Endothelial cell of umbilical vein (primary cell): ENCODE results near the gene UCHL1. TPM values are rescaled to one million over a fixed set of nuclear protein-coding genes. Genes with fewer than 3 reads are reported as not detected.
A peak's percentile ranks its signal among the peaks of the same experiment; 100 is the strongest.

Experiments
- BruUV-seq: library from RNA; stranded (reverse); fragments of 400-500 nt; replicated peaks from 2 replicates; lab custom pipeline; 2021; lab: Mats Ljungman, UMichigan
- CTCF ChIA-PET: fragments of 300-600, 350-600 bp; sonication (Branson Sonifier 250); formaldehyde crosslinking; loops from one replicate; lab custom pipeline; 2021; ENCODE audit warnings: antibody characterized with exemption, inconsistent platforms; lab: Charles Lee
- POLR2A ChIA-PET: fragments of 300-600, 350-600 bp; sonication (Branson Sonifier 250); formaldehyde crosslinking; loops from one replicate; lab custom pipeline; 2021; ENCODE audit warnings: antibody characterized with exemption, inconsistent platforms; lab: Charles Lee
- DNase-seq: peaks from one replicate; pipeline ENCODE4 v3.0.0-alpha.2; 2011; ENCODE audit warnings: low read depth, low spot score
- FAIRE-seq: peaks from 2 replicates; lab custom pipeline; 2011; peaks lifted over from hg19 to GRCh38; lab: Jason Lieb, UNC
- H2AFZ ChIP-seq: 2 replicates; pipeline ENCODE4 v1.6.0; 2012; ENCODE audit warnings: low read depth, low read length, control low read depth, inconsistent platforms
- H3K27ac ChIP-seq: 2 replicates; pipeline ENCODE4 v1.5.1; 2011; ENCODE audit warnings: low read depth, mild to moderate bottlenecking, control low read depth, low read length, moderate library complexity; ENCODE audit not compliant: insufficient read depth
- H3K27me3 ChIP-seq, 2 experiments: 2 replicates each; pipeline versions ENCODE4 v1.6.0 to v1.6.1; 2011; ENCODE audit warnings: low read length in 2 of 2, mixed read lengths in 1 of 2; ENCODE audit not compliant: control insufficient read depth in 2 of 2, insufficient read depth in 2 of 2
- H3K36me3 ChIP-seq, 2 experiments: 2 replicates in 1 of 2; 3 replicates in 1 of 2; pipeline ENCODE4 v1.5.1; 2011; ENCODE audit warnings: low read length in 2 of 2, mild to moderate bottlenecking in 1 of 2, moderate library complexity in 1 of 2; ENCODE audit not compliant: control insufficient read depth in 2 of 2, insufficient read depth in 2 of 2; ENCODE audit errors: extremely low read depth in 1 of 2
- H3K4me1 ChIP-seq: 3 replicates; pipeline ENCODE4 v1.5.1; 2011; ENCODE audit warnings: mild to moderate bottlenecking, low read length; ENCODE audit not compliant: control insufficient read depth, insufficient read depth; ENCODE audit errors: extremely low read depth
- H3K4me2 ChIP-seq: 2 replicates; pipeline ENCODE4 v1.6.1; 2011; ENCODE audit warnings: low read length, control low read depth, mixed read lengths; ENCODE audit not compliant: insufficient read depth
- H3K4me3 ChIP-seq, 3 experiments: fragments of 200-600 bp in 1 of 3; sonication (generic), shearing (Covaris generic) in 1 of 3; replicated peaks in 1 of 3; 2 replicates each; pipeline ENCODE4 v1.5.1; 2011 to 2016; ENCODE audit warnings: control low read depth in 3 of 3, low read length in 3 of 3, mild to moderate bottlenecking in 2 of 3, inconsistent platforms in 1 of 3, low read depth in 1 of 3, moderate library complexity in 1 of 3; ENCODE audit not compliant: insufficient read depth in 1 of 3
- H3K79me2 ChIP-seq: 2 replicates; pipeline ENCODE4 v1.6.0; 2012; ENCODE audit warnings: low read length, inconsistent platforms; ENCODE audit not compliant: control insufficient read depth, insufficient read depth
- H3K9ac ChIP-seq: replicated peaks from 2 replicates; pipeline ENCODE3; 2011; ENCODE audit warnings: low read length, control low read depth; ENCODE audit not compliant: insufficient read depth; ENCODE audit errors: extremely low read depth
- H3K9me1 ChIP-seq: replicated peaks from 3 replicates; pipeline ENCODE4 v1.6.0; 2011; ENCODE audit warnings: mild to moderate bottlenecking, low read length; ENCODE audit not compliant: control insufficient read depth, insufficient read depth; ENCODE audit errors: extremely low read depth
- H3K9me3 ChIP-seq: replicated peaks from 2 replicates; pipeline ENCODE4 v1.5.1; 2012; ENCODE audit warnings: low read length, inconsistent platforms; ENCODE audit not compliant: control insufficient read depth, insufficient read depth
- H4K20me1 ChIP-seq: replicated peaks from 2 replicates; pipeline ENCODE3; 2011; ENCODE audit warnings: mild to moderate bottlenecking, low read length; ENCODE audit not compliant: control insufficient read depth, insufficient read depth; ENCODE audit errors: extremely low read depth
- CTCF ChIP-seq, 2 donors: IDR thresholded peaks; 1 replicate in 1 of 2; 2 replicates in 1 of 2; pipeline ENCODE4 v1.5.1; 2011; ENCODE audit warnings: low read length in 2 of 2, mild to moderate bottlenecking in 2 of 2, moderate library complexity in 2 of 2, control low read depth in 1 of 2, inconsistent platforms in 1 of 2, low read depth in 1 of 2; ENCODE audit not compliant: insufficient read depth in 1 of 2; ENCODE audit errors: extremely low read depth in 1 of 2
- FOS ChIP-seq: IDR thresholded peaks from 2 replicates; pipeline ENCODE4 v1.6.1; 2011; ENCODE audit warnings: mild to moderate bottlenecking, low read length, moderate library complexity, borderline replicate concordance; ENCODE audit not compliant: insufficient read depth
- JUN ChIP-seq: IDR thresholded peaks from 2 replicates; pipeline ENCODE4 v1.6.1; 2011; ENCODE audit warnings: borderline replicate concordance, low read depth; ENCODE audit not compliant: insufficient read length, insufficient read depth
- dilution Hi-C: fragments of 300-500 bp; cut with MboI; formaldehyde crosslinking; loops from one replicate; pipeline ENCODE4 v1.15.0; 2019; ENCODE audit warnings: low sequenced_read_pairs; ENCODE audit not compliant: extremely low pct_ligation_motif_present
- intact Hi-C: fragments of 100-400 bp; cut with micrococcal nuclease; formaldehyde crosslinking; loops from one replicate; pipeline ENCODE4 v1.10.0; 2022
- polyA plus RNA-seq, 4 experiments: library from polyadenylated mRNA; depleted of rRNA in 3 of 4; stranded (reverse) in 3 of 4; unstranded in 1 of 4; fragments of >200 nt; gene quantifications; 2 replicates each; pipeline versions ENCODE4 v1.2.1 to v1.2.3, GENCODE V29; 2011 to 2012; ENCODE audit warnings: missing spikeins in 1 of 4
- total RNA-seq: library from RNA; stranded (reverse); gene quantifications from 2 replicates; pipeline ENCODE4 v1.2.3, GENCODE V29; 2021

UCHL1 gene
- total and polyA plus RNA-seq, 2 donors (not counting 3 experiments of a cell fraction or from before 2014, with no cell fraction given): 501 to 1,128 TPM

- Histone ChIP-seq H3K4me3 (peak overlapping the region; percentile 77 to 79 (median 77)), H2AFZ (peak overlapping the region; percentile 97), H3K36me3 (no peaks in the 10 kb centered on the region), H3K9me1 (no peaks in the 10 kb centered on the region), H3K27ac (peak overlapping the region; percentile 94), H3K27me3 (no peaks in the 10 kb centered on the region), H4K20me1 (no peaks in the 10 kb centered on the region), H3K79me2 (peaks cover 23% of the 10 kb centered on the region), H3K9me3 (no peaks in the 10 kb centered on the region), H3K4me2 (peak overlapping the region; percentile 98), H3K4me1 (peaks cover 31% of the 10 kb centered on the region), H3K9ac (peak overlapping the region; percentile 96)
- TF ChIP-seq CTCF (IDR thresholded peaks at IDR 0.05; ENCODE audit: extremely low read depth in 1 of 2, insufficient read depth in 1 of 2, low read depth in 1 of 2, low read length in 2 of 2) (no peak), FOS (peak; percentile 62), JUN (peak; percentile 63)
- FAIRE-seq: no peak
- intact Hi-C loops: loop anchor here (5.0 kb wide), 1 partner anchor 40 kb away; the partner anchor contains the start of gene UCHL1
- dilution Hi-C loops: loop anchor here (25.0 kb wide), 1 partner anchor 280 kb away; no protein-coding TSS in a partner anchor
- ChIA-PET CTCF (interaction anchor here (0.9 to 7.5 kb wide), 11 partner anchors 11 to 445 kb away, joined by 3 to 179 read pairs (median 4); no protein-coding TSS in a partner anchor), POLR2A (interaction anchor here (1.6 kb wide), 1 partner anchor 40 kb away, joined by 6 read pairs; the partner anchor contains the start of gene UCHL1)
- DNase-seq: no peak
- no TSS peak for BruUV-seq
Observed at GRCh38 chr4:41217020-41217333, 39.8 kb upstream of the UCHL1 start.

GRCh38 chr4:41217374-41217773 lies 39.4 kb upstream of the UCHL1 start:
- no TSS peak for BruUV-seq
- H2AFZ ChIP-seq: peak overlapping the region; percentile 97
- H3K27me3 ChIP-seq: no peaks in the 10 kb centered on the region
- no peaks in the 10 kb centered on the region for H3K36me3 ChIP-seq
- peaks cover 19% of the 10 kb centered on the region for H3K79me2 ChIP-seq
- no peaks in the 10 kb centered on the region for H3K9me3 ChIP-seq
- no peak for TF ChIP-seq FOS
- FAIRE-seq: no peak
- CTCF ChIA-PET: interaction anchor here (0.9 to 7.5 kb wide), 7 partner anchors 11 to 444 kb away, joined by 3 to 179 read pairs (median 4); no protein-coding TSS in a partner anchor
- peak overlapping the region in 1 of 3 experiments; percentile 77 for H3K4me3 ChIP-seq
- DNase-seq: no peak
- no peaks in the 10 kb centered on the region for H3K9me1 ChIP-seq
- peak overlapping the region; percentile 96 for H3K9ac ChIP-seq
- peak overlapping the region; percentile 98 for H3K4me2 ChIP-seq
- H4K20me1 ChIP-seq: no peaks in the 10 kb centered on the region
- peak overlapping the region; percentile 94 for H3K27ac ChIP-seq
- POLR2A ChIA-PET: interaction anchor here (1.6 kb wide), 1 partner anchor 39 kb away, joined by 6 read pairs; the partner anchor contains the start of gene UCHL1
- peaks cover 27% of the 10 kb centered on the region for H3K4me1 ChIP-seq
- intact Hi-C loops (loop anchor here (5.0 kb wide), 1 partner anchor 40 kb away; the partner anchor contains the start of gene UCHL1), dilution Hi-C loops (loop anchor here (25.0 kb wide), 1 partner anchor 280 kb away; no protein-coding TSS in a partner anchor)
